GM18517 (cell line): ENCODE data around the gene GAS2.

Experiments used
- ATAC-seq: cut with Tn5 transposase; IDR thresholded peaks from one replicate; pipeline ENCODE4 v1.9.1; 2021; ENCODE audit warnings: mild to moderate bottlenecking, moderate library complexity; ENCODE audit not compliant: unreplicated experiment

GAS2 gene

DNA sequence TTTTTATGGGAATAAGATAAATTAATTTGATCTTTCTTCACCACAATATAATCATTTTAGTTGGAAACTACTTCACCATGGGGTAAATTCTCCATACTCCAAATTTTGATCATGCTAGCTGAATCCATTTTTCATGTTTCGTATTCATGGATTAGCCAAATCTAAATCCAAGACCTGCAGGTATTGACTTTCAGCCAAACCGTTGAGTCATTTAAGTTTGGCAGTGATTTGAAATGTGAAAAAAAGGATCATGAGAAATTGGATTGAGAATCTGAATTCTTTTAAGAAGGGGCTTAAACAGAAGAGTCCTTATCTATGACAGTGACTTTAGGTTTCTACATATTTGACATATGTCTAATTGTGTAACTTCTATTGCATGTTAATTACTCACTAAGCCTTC is 5.3 kb downstream of the GAS2 start:
- no peak for ATAC-seq

DNA sequence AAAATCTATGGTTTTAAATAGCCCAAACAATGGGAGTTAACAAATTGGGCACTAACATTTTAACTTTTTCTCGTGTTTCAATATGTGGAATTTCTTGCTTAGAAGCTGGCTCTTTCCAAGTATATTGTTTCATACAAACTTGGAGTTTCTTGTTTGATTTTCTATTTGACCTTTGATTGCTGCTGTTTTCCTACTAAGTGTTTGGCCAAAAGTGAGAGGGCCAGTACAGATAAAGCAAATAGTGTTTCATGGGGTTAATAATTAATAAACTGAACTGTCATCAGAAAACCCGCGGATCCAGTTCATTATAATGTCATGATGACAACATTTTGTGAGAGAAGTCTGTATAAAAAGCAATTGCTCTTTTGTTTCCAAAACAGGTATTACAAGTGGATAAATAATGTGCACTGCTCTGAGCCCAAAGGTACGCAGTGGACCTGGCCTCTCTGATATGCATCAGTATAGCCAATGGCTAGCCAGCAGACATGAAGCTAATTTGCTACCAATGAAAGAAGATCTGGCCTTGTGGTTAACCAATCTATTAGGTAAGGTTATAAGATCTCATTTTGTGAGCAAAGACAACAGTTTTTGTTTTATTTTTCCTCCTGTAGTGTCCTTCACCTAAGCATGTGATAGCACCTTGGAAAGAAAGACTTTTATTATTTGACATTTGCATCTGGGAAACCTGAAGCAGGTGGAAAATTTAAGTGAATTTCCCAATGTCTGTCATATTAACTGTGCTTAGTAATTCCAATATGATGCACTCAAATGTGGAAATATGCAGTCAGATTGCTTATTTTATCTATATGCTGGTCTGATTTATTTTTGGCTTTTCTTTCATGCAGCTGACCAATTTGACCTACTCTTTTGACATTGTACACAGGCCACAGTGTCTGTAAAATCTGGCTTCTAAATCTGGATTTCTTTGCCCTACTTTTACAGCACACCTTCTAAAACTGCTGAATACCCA is 8.3 kb downstream of the GAS2 start:
- no peak for ATAC-seq

- no peak for ATAC-seq
These were observed 10.9 kb downstream of the GAS2 start for GRCh38 chr11:22677153-22677903.

- ATAC-seq = no peak
These were observed 14.2 kb downstream of the GAS2 start for GRCh38 chr11:22680628-22681027.

DNA sequence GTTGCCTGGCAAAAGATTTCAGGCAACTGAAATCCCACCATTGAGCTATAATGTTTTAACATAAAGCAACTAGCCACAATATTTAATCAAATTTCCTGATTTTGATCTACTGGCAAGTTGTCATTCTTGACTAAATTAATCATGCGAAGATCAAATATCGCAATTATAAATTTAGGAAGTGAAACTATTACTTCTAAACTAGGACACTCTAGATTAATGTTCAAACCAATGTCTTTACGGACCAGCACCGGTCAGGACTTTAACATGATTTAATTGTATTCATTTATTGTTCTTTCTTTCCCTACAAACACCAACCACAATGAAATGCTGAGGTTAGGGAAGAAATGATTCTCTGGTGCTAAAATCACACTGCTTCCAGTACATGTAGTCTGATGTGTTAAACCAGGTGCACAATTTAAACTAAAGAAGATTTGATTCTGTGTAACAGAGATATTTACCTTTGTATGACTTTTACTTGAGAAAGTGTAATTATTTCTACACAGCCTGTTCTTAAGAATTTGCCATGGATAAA is 14.9 kb downstream of the GAS2 start:
- ATAC-seq = peak; percentile 68

DNA sequence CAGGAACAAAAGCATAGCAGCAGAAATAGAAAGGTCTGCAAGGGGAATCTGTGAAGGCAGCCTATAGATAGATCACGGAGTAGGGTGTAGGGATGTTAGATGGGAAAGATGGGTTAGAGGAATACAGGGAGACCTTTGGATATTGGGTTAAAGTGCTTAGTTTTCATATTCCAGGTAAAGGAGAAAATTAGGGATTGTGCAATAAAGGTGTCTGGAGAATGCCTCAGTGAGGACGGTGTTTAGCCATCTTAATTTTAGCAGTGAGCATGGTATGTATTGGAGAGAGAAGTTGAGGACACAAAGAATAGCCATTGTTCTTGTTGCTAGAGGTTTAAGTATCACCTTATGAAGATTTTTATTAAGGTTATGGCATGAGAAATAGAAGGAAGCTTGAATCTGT is 17.7 kb downstream of the GAS2 start:
- no peak for ATAC-seq

GRCh38 chr11:22685111-22685510 is 18.7 kb downstream of the GAS2 start:
- ATAC-seq = no peak

- no peak for ATAC-seq
These were observed 22.5 kb downstream of the GAS2 start for GRCh38 chr11:22688914-22689313.

GRCh38 chr11:22690257-22690656 is 23.8 kb downstream of the GAS2 start:
- no peak for ATAC-seq

DNA sequence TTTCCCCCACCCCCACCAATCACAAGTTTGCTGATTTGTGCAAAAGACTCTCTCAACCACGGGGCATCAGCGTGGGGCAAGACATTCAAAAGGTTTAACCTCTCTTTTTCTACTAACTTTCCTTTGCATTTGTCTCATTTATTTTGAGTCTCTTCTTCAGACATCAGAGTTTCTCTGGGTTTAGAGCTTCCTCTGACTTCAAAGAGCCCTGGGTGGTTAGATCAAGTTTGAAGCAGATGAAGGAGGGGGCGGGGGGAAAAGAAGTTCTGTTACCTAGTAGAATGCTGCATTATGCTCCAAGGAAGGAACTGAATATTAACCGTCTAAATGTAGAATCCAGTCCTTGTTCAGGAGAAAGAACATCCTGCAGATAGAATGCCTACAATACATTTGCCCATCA is 24.5 kb downstream of the GAS2 start:
- no peak for ATAC-seq

DNA sequence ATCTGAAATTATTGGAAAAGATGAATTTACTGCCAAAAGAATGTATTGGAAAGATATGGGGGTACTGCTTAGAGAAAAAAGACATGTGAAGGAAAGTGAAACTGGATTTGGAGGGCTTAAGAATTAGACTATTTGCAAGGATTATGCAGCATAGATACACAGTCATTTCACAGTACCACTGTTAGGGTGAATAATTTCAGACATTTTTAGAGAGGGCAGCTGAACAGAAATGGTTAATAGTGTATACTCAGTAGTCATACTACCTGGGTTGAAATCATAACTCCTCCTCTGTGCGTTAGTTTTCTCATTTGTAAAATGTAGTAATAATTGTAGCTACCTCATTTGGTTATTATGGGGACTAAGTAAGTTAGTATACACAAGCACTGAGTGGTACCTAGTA is 33.0 kb downstream of the GAS2 start:
- ATAC-seq = peak; percentile 56

- ATAC-seq = no peak
These were observed 35.6 kb downstream of the GAS2 start for GRCh38 chr11:22702031-22702430.

- ATAC-seq = peak; percentile 68
These were observed 36.6 kb downstream of the GAS2 start for GRCh38 chr11:22703040-22703439.

- no peak for ATAC-seq
These were observed 37.2 kb downstream of the GAS2 start for GRCh38 chr11:22703591-22703990.

GRCh38 chr11:22707119-22707899 is 40.9 kb downstream of the GAS2 start:
- no peak for ATAC-seq

GRCh38 chr11:22711071-22711770 is 44.8 kb downstream of the GAS2 start:
- no peak for ATAC-seq

DNA sequence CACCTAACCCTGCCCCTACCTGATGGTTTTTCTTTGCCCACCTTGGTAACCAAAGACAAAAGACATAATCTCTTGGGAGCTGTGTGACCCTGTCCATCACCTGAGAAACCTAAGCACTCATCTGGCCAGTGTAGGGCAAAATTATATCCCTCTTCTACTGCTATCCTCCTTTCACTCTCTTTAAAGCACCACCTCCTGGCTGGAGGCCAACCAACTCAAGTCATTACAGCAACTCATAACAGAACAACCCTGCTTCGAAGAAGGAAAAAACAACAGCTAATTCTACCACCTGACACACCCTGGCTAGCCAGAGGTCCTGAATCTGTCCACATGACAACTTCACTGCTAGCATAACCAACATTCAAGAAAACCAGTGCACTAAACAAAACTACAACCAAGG is 45.5 kb downstream of the GAS2 start:
- no peak for ATAC-seq

DNA sequence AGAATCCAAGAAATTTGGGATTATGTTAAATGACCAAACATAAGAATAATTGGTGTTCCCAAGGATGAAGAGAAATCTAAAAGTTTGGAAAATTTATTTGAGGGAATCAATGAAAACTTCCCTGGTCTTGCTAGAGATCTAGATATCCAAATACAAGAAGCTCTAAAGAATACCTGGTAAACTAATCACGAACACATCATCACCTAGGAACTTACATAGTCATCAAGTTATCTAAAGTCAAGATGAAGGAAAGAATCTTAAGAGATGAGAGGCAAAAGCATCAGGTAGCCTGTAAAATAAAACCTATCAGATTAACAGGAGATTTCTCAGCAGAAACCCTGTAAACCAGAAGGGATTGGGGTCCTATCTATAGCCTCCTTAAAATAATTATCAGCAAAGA is 46.9 kb downstream of the GAS2 start:
- no peak for ATAC-seq

- ATAC-seq = no peak
These were observed 49.6 kb downstream of the GAS2 start for GRCh38 chr11:22715971-22716370.

DNA sequence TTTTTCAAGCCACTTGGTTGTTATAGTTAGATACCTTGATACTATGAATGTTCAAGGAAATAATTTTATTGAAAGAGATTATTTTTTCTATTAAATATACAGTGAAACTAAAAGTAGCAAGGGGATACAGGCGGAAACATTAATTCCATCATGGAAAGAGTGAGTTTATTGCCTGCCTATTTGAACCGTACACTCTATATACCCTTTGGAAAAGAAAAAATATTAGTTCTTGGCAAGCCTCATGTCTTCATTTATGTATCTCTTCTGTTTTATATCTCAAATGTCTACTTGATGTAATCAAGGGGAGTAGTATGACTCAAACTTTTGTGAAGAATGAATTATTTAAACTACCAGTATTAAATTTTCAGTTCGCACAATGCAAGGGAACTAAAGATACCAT is 54.0 kb downstream of the GAS2 start:
- ATAC-seq = no peak
